GM21619 (cell line): Measurements from ENCODE around the gene NINJ1.
"Not testable (repeated sequence)": the region's sequence is repeated elsewhere in the genome, so short reads cannot be mapped to it uniquely, and the experiment has no call there.

Source experiments
- ATAC-seq: cut with Tn5 transposase; IDR thresholded peaks from one replicate; pipeline ENCODE4 v1.9.1; 2021; ENCODE audit not compliant: unreplicated experiment

Gene NINJ1

GRCh38 chr9:93107825-93108161 is 26.3 kb downstream of the NINJ1 start:
- ATAC-seq = no peak

DNA sequence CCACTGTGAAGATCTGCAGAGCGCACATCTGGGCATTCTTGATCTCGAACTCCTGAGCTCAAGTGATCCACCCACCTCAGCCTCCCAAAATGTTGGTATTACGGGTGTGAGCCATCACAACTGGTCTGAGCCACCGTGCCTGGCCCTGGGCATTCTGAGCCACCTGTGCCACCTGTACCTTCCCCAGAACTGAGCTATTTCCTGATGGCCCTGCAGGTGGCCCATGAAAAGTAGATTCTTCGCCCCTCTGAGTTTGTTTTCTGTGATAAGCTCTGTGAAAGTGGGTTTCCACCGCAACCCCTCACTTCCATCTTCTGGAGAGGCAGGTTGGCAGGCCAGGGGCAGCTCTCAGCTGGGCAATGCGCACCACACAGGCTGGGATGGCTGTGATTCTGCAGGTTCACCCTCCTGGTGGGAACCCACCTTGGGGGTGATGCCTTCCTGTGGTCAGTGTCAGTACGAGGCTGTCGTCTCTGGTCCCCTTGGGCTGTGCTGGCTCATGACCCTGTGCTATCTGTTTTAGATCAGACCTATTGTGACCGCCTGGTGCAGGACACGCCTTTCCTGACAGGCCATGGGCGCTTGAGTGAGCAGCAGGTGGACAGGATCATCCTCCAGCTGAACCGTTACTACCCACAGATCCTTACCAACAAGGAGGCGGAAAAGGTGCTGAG is 26.8 kb downstream of the NINJ1 start:
- ATAC-seq = no peak

DNA sequence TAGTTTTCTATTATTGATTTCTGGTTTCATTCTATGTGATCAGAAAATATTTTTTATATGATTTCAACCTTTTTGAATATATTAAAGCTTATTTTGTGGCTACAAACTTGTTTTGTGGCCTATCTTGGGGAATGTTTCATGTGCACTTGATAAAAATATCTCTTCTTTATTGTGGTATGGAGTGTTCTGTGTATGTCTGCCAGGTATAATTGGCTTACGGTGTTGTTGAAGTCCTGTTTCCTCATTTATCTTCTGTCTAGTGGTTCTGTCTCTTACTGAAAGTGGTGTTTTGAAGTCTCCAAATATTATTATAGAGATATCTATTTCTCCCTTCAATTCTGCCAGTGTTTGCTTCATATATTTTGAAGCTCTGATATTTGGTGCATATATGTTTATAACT is 28.4 kb downstream of the NINJ1 start:
- ATAC-seq = no peak

DNA sequence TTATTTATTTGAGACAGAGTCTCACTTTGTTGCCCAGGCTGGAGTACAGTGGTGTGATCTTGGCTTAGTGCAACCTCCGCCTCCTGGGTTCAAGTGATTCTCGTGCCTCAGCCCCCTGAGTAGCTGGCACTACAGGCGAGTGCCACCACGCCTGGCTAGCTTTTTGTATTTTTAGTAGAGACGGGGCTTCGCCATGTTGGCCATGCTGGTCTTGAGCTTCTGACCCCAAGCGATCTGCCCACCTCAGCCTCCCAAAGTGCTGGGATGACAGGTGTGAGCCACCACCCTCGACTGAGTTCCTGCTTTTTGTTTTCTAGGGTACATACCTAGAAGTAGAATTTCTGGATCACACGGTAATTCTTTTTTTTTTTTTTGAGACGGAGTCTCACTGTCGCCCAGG is 33.0 kb downstream of the NINJ1 start:
- ATAC-seq = not testable (repeated sequence)

DNA sequence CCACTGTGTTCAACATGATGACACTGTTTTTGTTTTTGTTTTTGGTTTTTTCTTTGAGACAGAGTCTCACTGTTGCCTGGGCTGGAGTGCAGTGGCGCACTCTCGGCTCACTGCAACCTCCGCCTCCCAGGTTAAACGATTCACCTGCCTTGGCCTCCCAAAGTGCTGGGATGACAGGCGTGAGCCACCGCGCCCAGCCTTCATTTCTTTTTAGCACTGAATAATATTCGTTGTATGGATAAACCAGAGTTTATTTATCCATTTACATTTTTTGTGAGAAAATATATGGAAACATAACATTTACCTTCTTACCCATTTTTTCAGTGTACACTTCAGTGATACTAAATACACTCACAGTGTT is 33.8 kb downstream of the NINJ1 start:
- no peak for ATAC-seq

- ATAC-seq = no peak
These were observed 34.3 kb downstream of the NINJ1 start for GRCh38 chr9:93099551-93100275.

GRCh38 chr9:93098236-93098946 is 35.7 kb downstream of the NINJ1 start:
- no peak for ATAC-seq

DNA sequence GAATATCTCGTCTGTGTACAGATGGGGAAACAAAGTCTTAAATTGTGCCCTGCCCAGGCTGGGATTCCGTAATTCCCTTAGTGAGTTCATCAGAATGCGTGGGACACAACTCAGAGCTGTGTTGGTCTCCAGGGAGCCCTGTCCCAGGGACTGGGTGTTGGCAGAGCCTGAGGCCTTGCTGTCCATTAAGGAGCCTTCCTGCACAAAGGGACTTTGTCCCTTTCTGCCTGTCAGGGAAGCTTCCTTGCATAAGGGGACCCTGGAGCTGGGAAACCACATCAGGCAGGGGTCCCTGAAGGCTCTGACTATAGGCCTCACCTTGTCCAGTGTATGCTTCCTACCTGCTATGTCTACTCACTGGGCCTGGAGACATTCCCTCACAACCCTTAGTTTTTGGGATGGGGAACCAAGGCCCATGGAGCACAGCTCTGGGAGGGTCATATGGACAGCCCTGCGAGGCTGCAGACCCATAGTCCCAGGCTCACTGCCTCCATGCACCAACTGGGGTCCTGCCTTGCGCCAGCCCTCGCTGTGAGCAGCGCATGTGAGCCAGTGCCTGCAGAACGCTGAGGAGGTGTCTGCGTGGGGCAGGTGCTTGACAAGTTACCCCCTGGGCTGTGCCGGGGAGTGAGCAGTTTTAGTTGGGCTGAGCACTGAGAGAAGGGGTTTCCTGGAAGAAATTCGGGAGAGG is 36.4 kb downstream of the NINJ1 start:
- ATAC-seq = no peak

DNA sequence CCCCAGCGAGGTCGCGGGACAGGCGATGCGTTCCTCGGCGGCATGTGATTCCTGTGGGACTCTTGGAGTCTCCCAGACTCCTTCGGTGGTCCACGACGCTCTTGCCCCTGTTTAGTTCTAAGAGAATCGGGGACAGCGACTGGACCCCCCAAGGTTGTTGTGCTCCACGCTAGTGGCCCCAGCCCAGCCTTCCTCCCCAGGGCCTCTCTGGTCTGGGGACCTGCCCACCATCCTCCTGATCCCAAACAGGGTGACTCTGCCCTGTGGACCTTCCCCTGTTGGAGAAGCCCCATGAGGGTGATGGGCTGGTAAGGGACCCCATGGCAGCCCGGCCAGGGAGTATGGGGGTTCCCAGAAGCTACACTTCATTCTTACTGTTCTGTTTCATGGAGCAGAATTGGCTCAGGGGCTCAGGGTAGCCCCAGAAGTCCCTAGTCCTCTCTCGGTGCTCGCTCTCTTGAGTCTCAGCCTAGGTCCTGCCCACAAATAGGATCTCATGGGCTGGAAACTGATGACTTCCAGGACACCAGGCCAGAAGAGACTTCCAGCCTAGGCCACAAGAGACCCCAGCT is 37.2 kb downstream of the NINJ1 start:
- no peak for ATAC-seq

GRCh38 chr9:93096131-93096802 is 37.8 kb downstream of the NINJ1 start, which contains the start of gene CARD19:
Gene CARD19, plus strand, starts transcription at chr9:93096217. Its CDS starts 129 bp downstream, at chr9:93096346.
- ATAC-seq = peak; percentile 35

DNA sequence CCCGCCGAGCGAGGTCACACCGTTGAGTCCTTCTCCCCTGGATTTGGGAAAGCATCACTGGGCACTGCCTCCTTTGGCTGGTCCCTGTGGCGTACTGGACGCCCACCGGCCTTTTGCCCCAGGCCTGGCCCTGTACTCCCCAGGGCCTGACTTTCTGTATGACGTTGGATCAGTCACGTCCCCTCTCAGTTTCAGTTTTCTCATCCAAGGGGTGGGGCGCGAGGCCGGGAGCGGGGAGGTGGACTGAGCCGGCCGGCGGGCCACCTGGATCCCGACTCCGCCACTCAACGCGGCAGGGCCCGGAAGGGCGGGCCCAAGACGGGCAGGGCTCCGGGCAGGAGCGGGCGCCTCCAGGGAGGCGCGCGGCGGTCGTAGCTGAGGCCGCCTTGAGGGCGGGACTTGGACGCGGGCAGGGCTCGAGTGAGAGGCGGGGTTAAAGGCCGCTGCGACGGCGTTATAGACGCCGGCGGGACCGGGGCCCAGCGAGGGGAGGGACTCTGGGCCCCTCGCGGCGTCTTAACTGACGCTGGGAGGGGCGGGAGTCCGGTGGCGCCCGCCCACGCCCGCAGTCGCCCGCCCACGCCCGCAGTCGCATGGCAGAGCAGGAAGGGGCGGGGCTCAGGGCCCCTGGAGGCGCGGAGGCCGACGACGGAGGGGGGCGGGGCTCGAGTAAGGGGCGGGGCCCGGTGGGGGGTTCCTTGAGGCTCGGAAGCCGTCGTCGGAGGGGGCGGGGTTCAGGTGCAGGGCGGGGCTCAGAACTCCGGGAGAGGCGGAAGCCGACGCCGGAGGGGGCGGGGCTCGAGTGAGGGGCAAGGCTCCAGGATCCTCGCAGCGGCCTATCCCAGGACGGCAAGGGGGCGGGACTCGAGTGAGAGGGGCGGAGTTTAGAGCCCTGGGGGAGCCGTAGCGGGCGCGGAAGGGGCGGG is 38.6 kb downstream of the NINJ1 start:
- ATAC-seq = peak; percentile 64

DNA sequence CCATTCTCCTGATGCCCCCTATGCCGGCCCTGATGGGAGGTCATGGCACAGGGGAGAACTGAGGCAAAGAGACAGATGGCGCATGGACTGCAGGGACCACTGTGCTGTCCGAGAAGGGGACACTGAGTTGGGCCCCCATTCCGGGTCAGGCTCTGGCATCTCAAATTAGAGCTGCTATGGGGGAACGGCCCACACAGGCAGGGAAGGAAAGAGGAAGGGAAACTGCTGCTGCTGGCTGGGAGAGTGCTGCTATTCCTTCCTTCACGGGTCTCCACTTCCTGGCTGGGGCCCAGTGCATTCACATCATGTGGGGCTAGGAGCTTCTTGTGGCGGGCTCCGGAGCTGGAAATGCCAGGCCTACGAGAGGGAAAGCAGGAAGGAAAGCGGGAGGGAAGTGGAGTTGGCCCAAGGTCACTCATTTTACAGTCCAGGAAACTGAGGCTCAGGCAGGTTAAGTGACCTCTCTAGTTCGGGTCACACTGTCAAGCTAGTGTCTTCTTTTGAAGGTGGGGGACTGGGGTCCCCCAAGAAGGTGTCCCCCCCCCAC is 39.3 kb downstream of the NINJ1 start:
- ATAC-seq = peak; percentile 10

- no peak for ATAC-seq
These were observed 40.0 kb downstream of the NINJ1 start for GRCh38 chr9:93093877-93094657.

DNA sequence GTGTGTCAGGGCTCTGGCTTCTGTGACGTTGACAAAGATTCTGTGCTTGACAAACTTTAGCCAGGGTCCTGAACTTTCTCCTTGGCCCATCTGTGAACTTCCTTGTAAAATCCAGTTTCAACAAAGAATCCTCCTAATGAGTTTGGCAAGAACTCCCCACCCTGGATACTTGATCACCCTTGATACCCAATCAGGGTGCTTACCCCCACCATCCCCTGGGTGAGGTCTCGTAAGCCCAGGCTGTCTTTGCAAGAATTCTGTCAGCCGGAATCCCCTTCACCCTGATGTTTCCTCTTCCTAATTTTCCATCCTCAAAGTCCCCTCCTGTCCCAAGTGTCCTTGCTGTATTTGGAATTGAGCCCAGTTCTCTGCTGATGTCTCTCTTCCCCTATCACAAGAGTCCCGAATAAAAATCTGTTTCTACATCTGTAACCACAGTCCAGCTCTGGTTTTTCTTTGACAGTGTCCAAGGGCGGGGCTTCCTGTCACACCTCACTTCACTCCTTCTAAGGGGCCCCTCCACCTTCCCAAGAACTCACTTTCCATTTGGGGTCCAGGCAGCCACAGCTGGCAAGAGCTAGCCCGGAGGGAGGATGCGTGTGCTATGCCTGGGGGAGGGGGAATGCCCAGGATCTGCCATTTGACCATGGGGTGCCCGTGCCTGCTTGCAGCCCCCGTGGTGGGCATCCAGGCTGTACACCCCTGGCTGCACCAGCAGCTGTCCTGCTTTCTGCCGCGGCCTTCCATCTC is 40.7 kb downstream of the NINJ1 start:
- no peak for ATAC-seq

DNA sequence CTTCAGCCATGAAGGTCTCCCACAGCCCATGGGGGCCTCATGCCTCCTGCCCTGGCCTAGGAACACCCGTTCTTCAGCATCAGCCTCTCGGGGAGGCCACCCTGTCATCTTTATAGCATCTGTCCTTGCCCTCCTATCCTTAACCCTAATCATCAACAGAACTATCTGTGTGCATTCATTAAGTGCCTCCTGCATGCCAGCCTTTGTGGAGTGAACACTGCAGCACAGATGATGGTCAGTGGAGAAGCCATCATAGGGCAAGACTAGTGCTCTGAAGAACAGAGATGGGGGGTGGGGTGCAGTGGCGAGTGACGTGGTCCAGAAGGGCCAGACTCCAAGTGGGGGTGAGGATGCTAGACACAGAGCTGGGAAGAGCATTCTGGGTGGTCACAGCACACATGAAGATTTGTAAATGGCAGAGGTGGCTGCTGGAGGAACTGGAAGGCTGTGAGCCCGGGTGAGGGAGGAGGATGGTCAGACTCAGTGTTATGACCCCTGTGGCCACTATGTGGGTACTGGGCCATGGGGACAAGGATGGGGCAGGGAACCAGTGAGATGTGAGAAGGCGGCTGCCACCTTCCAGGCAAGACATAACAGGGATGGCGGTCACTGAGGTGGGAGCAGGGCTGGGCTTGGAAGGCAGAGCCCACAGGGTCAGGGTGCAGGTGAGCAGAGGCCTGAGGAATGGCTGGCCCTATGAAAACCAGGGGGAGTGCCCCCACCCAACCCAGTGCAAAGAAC is 41.6 kb downstream of the NINJ1 start:
- no peak for ATAC-seq

GRCh38 chr9:93091453-93092081 is 42.5 kb downstream of the NINJ1 start:
- no peak for ATAC-seq

GRCh38 chr9:93091056-93091452 is 43.0 kb downstream of the NINJ1 start:
- no peak for ATAC-seq
